Epithelial cell of esophagus (primary cell): ENCODE measurements around the gene CIC.

Source experiments
- DNase-seq: peaks from one replicate; pipeline ENCODE4 v3.0.0; 2010; ENCODE audit warnings: low read depth
- H3K4me3 ChIP-seq: 2 replicates; pipeline ENCODE4 v1.5.1; 2011; ENCODE audit warnings: mild to moderate bottlenecking, low read length, control low read depth
- TF ChIP-seq, protein P1 (sequence below): IDR thresholded peaks from 2 replicates; pipeline ENCODE4 v1.5.1; 2011; ENCODE audit warnings: low read depth, mild to moderate bottlenecking, low read length, control low read depth, inconsistent platforms; ENCODE audit not compliant: insufficient read depth; ENCODE audit errors: missing control alignments

CIC gene

DNA sequence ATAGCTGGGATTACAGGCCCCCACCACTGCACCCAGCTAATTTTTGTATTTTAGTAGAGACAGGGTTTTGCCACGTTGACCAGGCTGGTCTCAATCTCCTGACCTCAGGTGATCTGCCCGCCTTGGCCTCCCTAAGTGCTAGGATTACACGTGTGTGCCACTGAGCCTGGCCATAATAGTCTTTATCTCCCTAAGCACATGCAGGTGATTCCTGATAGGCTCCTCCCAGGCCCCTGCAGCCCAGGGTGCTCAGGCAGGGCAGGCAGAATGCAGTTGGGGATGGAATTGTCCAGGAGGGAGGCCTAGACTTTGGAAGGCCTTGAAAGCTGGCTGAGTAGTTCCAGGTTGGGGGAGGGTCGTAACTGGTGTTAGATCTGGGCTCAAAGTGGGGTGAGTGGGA is 40.4 kb upstream of the CIC start:
- TF ChIP-seq, protein P1, sequence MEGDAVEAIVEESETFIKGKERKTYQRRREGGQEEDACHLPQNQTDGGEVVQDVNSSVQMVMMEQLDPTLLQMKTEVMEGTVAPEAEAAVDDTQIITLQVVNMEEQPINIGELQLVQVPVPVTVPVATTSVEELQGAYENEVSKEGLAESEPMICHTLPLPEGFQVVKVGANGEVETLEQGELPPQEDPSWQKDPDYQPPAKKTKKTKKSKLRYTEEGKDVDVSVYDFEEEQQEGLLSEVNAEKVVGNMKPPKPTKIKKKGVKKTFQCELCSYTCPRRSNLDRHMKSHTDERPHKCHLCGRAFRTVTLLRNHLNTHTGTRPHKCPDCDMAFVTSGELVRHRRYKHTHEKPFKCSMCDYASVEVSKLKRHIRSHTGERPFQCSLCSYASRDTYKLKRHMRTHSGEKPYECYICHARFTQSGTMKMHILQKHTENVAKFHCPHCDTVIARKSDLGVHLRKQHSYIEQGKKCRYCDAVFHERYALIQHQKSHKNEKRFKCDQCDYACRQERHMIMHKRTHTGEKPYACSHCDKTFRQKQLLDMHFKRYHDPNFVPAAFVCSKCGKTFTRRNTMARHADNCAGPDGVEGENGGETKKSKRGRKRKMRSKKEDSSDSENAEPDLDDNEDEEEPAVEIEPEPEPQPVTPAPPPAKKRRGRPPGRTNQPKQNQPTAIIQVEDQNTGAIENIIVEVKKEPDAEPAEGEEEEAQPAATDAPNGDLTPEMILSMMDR: no peak
- no peak overlapping the region for H3K4me3 ChIP-seq
- no peak for DNase-seq

DNA sequence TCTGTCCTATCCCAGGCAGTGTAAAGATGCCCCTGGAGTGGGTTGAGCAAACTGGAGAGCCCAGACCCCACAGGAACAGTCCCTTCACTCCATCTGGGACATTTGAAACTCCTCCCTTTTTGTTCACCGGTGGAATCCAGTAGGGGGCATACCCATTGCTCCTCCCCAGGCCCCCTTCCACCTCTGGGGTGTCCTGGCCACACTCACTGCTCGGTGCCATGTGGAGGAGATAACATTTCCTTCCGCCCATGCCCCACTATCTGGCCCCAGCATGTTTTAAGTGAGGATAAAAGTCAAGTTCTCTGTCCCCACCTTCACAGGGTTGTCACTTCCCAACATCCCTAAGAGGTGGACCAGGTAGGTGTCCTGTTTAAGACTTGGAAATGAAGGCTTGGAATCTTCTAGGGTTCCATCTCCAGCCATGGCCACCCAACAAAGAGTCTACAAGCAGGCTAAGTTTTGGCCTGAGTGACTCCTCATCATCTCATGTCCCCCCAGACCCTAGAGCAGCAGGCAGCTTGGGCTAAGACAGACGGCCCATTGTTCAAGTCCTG is 39.7 kb upstream of the CIC start:
- DNase-seq: no peak
- TF ChIP-seq, protein P1: no peak
- H3K4me3 ChIP-seq: no peak overlapping the region

DNA sequence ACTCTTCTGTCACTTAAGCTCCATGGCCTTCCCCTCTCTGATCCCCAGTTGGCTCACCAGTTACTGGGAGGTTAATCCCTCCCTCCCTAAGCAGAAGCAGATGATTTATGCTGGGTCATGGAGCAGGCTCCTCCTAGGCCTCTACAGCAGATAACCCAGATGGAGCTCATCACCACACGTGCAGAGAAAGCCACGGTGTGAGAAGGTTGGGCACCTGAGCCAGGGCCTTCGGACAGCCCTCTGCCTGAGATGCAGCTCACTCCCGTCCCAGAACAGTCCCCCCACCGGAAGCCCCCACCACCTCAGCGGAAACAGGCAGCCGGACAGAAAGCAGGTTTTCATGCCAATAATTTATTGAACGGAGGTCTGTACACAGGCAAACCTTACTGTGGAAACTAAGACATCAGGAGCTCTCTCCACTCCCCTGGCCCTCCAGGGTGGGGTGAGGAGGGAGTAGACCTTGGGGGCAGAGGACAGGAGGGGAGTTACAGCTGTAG is 39.1 kb upstream of the CIC start:
- TF ChIP-seq, protein P1: no peak
- H3K4me3 ChIP-seq: no peak overlapping the region
- no peak for DNase-seq

DNA sequence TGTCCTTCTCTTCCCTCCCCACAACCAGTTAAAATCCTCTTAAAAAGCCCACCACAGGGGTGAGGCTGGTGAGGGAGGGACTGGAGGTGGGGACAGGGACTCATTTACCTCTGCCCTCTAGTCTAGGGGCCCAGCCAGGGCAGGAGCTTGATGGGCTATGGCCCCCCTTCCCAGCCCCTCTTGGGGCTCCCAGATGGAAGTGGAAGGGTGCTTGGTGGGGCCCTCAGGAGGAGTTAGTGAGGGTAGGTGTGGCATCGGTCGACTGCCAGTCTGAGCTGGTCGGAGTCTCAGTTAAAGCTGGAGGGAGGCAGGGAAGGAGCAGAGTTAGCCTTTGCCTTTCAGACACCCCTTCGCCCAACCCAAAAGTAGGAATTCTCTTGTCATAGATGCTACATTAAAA is 38.5 kb upstream of the CIC start:
- TF ChIP-seq, protein P1: no peak
- H3K4me3 ChIP-seq: no peak overlapping the region
- no peak for DNase-seq

DNA sequence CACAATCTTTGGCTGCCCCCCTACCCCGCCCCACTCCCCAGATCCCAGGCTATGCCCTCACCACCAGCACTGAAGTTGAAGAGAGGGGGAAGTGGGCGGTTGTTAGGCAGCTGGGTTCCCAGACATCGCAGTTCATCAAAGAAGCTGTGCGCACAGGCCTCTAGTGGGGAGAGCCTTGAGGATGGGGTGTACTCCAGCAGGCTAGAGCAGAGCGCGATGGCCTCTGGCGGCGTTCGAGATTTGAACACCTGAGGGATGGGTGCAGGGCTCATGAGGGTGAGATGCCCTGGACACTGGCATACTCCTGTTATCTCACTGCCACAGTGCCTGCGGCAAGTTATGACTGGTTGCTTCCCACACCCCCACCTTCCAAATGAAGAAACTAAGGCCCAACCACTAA is 36.6 kb upstream of the CIC start:
- no peak for DNase-seq
- TF ChIP-seq, protein P1: no peak
- H3K4me3 ChIP-seq: no peak overlapping the region

DNA sequence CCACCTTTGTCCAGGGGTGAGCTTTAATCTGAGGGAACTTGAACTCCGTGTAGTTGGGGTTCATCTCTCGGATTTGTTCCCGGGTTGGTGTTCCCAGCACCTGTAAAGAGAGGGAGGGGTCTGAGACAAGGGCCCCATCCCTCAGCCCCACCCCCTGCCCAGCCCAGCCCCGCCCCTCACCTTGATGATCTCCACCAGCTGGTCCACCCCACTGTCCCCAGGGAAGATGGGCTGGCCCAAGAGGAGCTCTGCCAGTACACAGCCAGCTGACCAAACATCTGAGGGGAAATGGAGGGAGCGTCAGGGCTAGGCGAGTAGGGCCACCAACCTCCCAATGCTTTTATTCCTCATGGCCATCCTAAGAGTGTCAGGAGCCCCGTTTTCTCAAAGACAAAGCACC is 35.9 kb upstream of the CIC start:
- no peak for DNase-seq
- H3K4me3 ChIP-seq: no peak overlapping the region
- TF ChIP-seq, protein P1: no peak

DNA sequence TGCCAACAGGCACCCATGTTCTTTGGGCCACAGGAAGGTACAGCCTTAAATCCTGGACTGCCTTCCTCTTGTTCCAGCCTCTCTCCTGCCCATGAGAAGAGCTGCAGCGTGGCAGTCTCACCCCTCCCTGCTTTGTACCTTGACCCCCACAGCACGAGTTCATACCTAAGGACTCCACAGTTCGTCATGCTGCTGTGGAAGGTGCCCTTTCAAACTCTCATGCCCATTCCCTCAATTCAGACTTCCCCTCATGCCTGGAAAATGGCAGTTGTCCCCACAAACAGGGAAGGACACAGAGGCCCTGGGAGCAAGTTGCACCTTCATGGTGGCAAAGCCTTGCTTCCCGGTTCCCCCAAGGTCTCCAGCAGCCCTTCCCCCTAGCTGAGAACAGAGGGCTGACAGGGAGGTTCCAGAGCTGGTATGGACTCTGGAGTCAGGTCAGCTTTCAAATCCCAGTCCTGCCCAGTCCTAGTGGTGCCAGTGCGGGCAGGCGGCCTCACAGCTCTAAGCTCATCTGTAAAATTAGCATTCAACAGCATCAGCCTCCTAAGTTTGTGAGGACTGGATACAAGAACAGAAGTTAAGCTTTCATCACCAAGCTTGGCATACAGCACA is 35.3 kb upstream of the CIC start:
- H3K4me3 ChIP-seq: no peak overlapping the region
- TF ChIP-seq, protein P1: no peak
- no peak for DNase-seq
